Adipocyte (in vitro differentiated cells): ENCODE data around the gene TMPRSS12.
"Not testable (repeated sequence)": the region's sequence is repeated elsewhere in the genome, so short reads cannot be mapped to it uniquely, and the experiment has no call there.

ENCODE experiments used
- DNase-seq: peaks from one replicate; pipeline ENCODE4 v3.0.0-alpha.2; 2015; ENCODE audit warnings: low read depth
- H3K27me3 ChIP-seq: replicated peaks from 2 replicates; pipeline ENCODE4 v1.7.0; 2013; ENCODE audit warnings: mild to moderate bottlenecking, low read length, moderate library complexity; ENCODE audit not compliant: control insufficient read depth, insufficient read depth
- H3K36me3 ChIP-seq: 2 replicates; pipeline ENCODE4 v1.7.0; 2013; ENCODE audit warnings: low read length, mild to moderate bottlenecking, moderate library complexity; ENCODE audit not compliant: control insufficient read depth, insufficient read depth, severe bottlenecking
- H3K4me1 ChIP-seq: 2 replicates; pipeline ENCODE4 v1.7.0; 2013; ENCODE audit warnings: mild to moderate bottlenecking, low read length, moderate library complexity; ENCODE audit not compliant: control insufficient read depth, insufficient read depth
- H3K4me3 ChIP-seq: 2 replicates; pipeline ENCODE4 v1.7.0; 2013; ENCODE audit warnings: mild to moderate bottlenecking, low read length, moderate library complexity
- H3K9ac ChIP-seq: 2 replicates; pipeline ENCODE4 v1.7.0; 2013; ENCODE audit warnings: mild to moderate bottlenecking, low read length, moderate library complexity
- H3K9me3 ChIP-seq: 2 replicates; pipeline ENCODE4 v1.7.0; 2013; ENCODE audit warnings: mild to moderate bottlenecking, low read length, moderate library complexity; ENCODE audit not compliant: control insufficient read depth

Gene TMPRSS12

DNA sequence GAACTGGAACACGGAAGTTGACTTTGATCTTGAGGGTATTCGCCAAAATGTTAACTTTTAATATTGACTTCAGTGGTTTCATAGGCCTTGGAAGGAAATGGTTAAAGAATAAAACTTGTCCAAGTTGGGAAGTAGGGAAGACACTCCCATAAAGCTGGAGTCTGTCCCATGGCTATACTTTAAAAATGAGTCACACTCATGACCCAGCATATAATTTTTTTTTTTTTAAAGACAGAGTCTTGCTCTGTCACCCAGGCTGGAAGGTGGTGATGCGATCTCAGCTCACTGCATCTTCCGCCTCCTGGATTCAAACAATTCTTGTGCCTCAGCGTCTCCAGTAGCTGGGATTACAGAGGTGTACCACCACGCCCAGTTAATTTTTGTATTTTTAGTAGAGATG, 19.6 kb downstream of the TMPRSS12 start:
- DNase-seq, result peak; percentile 50
- H3K9me3 ChIP-seq, result peaks cover 9% of the 10 kb centered on the region
- H3K9ac ChIP-seq, result no peak overlapping the region
- no peaks in the 10 kb centered on the region for H3K27me3 ChIP-seq
- H3K36me3 ChIP-seq, result no peaks in the 10 kb centered on the region
- peaks cover 9% of the 10 kb centered on the region for H3K4me1 ChIP-seq
- H3K4me3 ChIP-seq, result no peak overlapping the region

DNA sequence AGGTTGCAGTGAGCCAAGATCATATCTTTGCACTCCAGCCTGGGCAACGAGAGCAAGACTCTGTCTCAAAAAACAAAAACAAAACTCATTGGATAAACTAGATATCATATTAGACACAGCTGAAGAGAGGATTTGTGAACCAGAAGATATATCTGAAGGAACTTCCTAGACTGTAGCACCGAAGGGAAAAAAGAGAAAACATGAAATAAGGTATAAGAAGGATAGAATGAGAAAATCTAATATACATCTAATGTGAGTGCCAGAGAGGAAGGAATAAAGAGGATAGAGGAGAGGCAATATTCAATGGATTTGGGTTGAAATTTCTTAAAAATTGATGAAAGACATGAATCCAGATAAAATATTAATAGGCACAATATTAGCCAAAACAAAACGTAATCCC, 22.5 kb downstream of the TMPRSS12 start:
- no peaks in the 10 kb centered on the region for H3K27me3 ChIP-seq
- H3K4me1 ChIP-seq, result peaks cover 9% of the 10 kb centered on the region
- H3K9me3 ChIP-seq, result peaks cover 15% of the 10 kb centered on the region
- no peaks in the 10 kb centered on the region for H3K36me3 ChIP-seq
- DNase-seq, result no peak
- no peak overlapping the region for H3K9ac ChIP-seq
- no peak overlapping the region for H3K4me3 ChIP-seq

DNA sequence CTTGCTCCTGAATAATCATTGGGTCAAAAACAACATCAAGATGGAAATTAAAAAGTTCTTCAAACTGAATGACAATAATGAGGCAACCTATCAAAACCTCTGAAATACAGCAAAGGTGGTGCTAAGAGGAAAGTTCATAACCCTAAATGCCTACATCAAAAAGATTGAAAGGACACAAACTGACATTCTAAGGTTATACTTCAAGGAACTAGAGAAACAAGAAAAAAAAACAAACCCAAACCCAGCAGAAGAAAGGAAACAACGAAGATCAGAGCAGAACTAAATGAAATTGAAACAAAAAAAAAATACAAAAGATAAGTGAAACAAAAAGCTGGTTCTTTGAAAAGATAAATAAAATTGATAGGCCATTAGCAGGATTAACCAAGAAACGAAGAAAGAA, 26.2 kb downstream of the TMPRSS12 start:
- not testable (repeated sequence) for H3K4me3 ChIP-seq, H3K27me3 ChIP-seq
- peaks cover 15% of the 10 kb centered on the region for H3K9me3 ChIP-seq

DNA sequence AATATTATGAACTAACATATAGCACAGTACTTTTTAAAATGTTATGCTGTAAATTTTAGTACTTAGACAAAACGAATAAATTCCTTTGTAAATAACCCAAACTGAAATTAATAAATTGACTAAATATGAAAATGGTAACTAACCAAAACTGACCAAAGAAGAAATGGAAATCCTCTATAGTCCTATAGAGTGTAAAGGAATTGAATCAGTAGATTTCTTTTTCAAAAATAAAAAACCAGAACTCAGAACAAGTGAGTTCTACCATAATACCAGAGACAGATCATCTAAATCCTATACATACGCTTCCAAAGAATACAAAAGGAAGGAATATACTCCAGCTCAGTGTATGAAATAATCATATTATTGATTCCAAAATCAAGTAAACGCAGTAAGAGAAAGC, 39.8 kb downstream of the TMPRSS12 start:
- no peak for DNase-seq
- H3K9me3 ChIP-seq, result peaks cover 9% of the 10 kb centered on the region
- H3K4me1 ChIP-seq, result no peaks in the 10 kb centered on the region
- H3K36me3 ChIP-seq, result no peaks in the 10 kb centered on the region
- no peak overlapping the region for H3K4me3 ChIP-seq
- H3K9ac ChIP-seq, result no peak overlapping the region
- H3K27me3 ChIP-seq, result no peaks in the 10 kb centered on the region

More for the DNA sequence above, 26.2 kb downstream of the TMPRSS12 start:
- H3K9ac ChIP-seq, H3K36me3 ChIP-seq, H3K4me1 ChIP-seq, DNase-seq: not testable (repeated sequence)

DNA sequence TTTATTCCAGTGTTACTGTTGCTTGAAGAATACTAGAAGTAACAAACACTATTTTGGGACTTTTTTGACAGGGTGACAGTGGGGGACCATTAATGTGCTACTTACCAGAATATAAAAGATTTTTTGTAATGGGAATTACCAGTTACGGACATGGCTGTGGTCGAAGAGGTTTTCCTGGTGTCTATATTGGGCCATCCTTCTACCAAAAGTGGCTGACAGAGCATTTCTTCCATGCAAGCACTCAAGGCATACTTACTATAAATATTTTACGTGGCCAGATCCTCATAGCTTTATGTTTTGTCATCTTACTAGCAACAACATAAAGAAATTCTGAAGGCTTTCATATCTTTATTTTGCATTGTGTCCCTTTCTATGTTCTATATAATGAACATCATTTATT, 44.5 kb downstream of the TMPRSS12 start:
- peak; percentile 4 for DNase-seq
- Histone ChIP-seq H3K4me3 (no peak overlapping the region), H3K27me3 (no peaks in the 10 kb centered on the region), H3K4me1 (no peaks in the 10 kb centered on the region), H3K36me3 (no peaks in the 10 kb centered on the region), H3K9me3 (peaks cover 9% of the 10 kb centered on the region), H3K9ac (no peak overlapping the region)

DNA sequence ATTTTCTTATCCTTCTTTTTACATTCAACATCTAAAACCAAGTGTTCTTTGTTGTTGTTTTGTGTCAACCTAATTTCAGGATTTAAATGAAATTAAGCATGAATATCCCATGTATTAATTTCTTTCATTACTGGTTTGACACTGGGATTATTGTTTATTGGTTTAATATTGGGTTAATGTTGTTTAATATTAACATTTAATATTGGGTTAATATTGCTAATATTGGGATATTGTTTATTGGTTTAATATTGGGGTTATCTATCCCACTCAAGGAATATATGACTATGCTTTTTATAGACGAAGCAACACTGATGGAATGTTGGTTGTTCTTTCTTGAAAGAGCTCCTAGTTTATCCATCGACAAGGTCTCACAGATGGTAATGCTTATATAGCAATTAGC, 45.9 kb downstream of the TMPRSS12 start:
- Histone ChIP-seq H3K9me3 (no peaks in the 10 kb centered on the region), H3K4me3 (no peak overlapping the region), H3K36me3 (no peaks in the 10 kb centered on the region), H3K9ac (no peak overlapping the region), H3K27me3 (no peaks in the 10 kb centered on the region), H3K4me1 (no peaks in the 10 kb centered on the region)
- no peak for DNase-seq

DNA sequence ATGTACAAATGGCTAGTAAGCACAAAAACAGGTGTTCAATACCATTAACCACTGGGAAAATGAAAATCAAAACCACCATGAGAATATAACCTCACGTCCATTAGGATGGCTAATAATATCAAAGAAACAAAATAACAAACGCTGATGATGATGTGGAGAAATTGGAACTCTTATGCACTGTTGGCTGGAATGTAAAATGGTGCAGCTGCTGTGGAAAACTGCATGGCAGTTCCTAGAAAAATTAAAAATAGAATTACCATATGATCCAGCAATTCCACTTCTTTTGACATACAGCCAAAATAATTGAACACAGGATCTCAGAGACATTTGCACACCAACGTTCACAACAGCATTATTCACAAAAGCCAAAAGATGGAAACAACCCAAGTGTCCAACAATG, 51.5 kb downstream of the TMPRSS12 start:
- H3K9ac ChIP-seq, result no peak overlapping the region
- H3K4me1 ChIP-seq, result no peaks in the 10 kb centered on the region
- no peaks in the 10 kb centered on the region for H3K27me3 ChIP-seq
- no peak for DNase-seq
- peaks cover 6% of the 10 kb centered on the region for H3K9me3 ChIP-seq
- no peak overlapping the region for H3K4me3 ChIP-seq
- H3K36me3 ChIP-seq, result no peaks in the 10 kb centered on the region

DNA sequence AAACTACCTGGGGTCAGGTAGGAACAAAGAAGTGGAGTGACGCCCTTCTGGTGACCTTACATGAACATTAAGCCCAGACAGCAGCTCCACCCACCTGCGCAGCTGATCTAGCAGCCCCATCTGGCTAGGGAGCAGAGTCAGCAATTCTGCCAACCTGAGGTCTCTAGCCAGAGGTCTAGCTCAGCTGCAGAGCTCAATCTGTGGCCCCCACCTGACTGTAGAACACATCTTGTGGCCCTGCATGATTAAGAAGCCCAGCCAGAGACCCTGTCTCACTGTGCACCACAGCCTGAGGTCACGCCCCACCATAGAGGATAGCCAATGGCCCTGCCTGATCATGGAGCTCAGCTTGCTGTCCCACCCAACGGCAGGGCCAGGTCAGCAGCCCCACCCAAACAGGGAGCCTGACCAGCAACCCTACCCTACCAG, 59.0 kb downstream of the TMPRSS12 start:
- no peak for DNase-seq
- no peaks in the 10 kb centered on the region for H3K4me1 ChIP-seq
- H3K4me3 ChIP-seq, result no peak overlapping the region
- no peak overlapping the region for H3K9ac ChIP-seq
- no peaks in the 10 kb centered on the region for H3K36me3 ChIP-seq
- peaks cover 7% of the 10 kb centered on the region for H3K9me3 ChIP-seq
- no peaks in the 10 kb centered on the region for H3K27me3 ChIP-seq

DNA sequence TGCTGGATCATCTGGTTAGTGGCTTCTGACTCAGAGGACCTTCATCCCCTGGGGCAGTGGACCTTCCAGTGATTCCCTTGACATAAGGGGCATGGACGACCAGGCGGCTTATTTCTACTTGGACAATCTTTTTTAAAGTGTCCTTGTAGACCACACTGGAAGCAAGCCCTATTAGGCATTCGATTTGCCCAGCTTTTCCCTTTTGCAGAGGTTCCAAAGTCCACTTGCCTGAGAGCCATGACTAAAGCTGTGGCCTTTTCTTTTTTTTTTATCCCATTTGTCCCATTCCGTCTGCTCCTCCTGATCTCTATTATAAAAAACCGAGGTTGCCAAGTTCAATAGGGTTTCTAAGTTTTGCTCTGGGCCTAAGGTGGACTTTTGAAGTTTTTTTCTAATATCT, 65.8 kb downstream of the TMPRSS12 start:
- not testable (repeated sequence) for H3K27me3 ChIP-seq, H3K9ac ChIP-seq, DNase-seq, H3K36me3 ChIP-seq, H3K4me1 ChIP-seq, H3K4me3 ChIP-seq
- H3K9me3 ChIP-seq, result peaks cover 23% of the 10 kb centered on the region

DNA sequence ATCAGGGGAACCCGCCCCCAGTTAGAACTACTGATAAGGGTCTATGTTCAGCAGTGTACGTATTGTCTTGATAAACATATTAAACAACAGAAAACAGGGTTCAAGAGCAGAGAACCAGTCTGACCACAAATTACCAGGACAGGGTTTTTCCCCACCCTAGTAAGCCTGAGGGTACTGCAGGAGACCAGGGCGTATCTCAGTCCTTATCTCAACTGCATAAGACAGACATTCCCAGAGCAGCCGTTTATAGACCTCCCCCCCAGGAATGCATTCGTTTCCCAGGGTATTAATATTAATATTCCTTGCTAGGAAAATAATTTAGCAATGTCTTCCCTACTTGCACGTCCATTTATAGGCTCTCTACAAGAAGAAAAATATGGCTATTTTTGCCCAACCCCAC, 69.6 kb downstream of the TMPRSS12 start:
- H3K36me3 ChIP-seq, DNase-seq, H3K4me1 ChIP-seq, H3K9ac ChIP-seq, H3K4me3 ChIP-seq, H3K27me3 ChIP-seq: not testable (repeated sequence)
- peaks cover 59% of the 10 kb centered on the region for H3K9me3 ChIP-seq

DNA sequence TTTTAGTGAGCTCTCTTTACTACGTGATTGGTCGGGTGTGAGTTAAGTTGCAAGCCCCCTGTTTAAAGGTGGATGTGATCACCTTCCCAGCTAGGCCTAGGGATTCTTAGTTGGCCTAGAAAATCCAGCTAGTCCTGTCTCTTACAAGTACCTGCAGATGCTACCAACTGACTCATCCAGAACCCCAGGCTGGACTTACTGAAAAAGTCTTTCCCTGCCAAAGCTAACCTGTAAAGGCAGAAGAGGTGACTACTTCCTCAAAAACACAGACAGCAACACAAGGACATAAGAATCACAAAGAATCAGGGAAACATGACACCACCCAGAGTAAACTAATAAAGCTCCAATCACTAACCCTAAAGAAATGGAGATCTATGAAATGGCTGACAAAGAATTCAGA, 70.5 kb downstream of the TMPRSS12 start:
- DNase-seq, result no peak
- Histone ChIP-seq H3K9ac (no peak overlapping the region), H3K4me1 (no peaks in the 10 kb centered on the region), H3K27me3 (no peaks in the 10 kb centered on the region), H3K36me3 (no peaks in the 10 kb centered on the region), H3K9me3 (peaks cover 65% of the 10 kb centered on the region), H3K4me3 (no peak overlapping the region)

DNA sequence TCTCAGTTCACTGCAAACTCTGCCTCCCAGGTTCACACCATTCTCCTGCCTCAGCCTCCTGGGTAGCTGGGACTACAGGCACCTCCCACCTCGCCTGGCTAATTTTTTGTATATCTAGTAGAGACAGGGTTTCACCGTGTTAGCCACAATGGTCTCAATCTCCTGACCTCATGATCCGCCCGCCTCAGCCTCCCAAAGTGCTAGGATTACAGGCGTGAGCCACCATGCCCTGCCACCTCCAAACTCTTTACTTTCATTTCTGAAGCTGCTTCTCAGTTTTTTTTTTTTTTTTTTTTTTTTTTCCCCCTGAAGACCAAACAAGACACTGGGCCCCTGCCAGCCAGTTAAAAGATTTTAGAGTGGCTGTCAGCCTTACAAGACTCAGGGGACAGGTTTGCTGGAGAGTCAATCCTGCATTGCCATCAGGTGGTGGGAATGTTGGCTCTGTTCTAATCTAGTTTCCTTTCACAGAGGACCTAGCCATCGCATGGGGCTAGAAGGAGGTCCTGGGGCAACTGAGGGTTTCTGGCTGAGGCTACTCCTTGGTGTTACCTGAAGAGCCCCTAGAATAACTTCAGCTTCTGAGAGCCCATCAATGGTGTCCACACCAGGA, 72.3 kb downstream of the TMPRSS12 start:
- Histone ChIP-seq H3K4me3 (no peak overlapping the region), H3K36me3 (no peaks in the 10 kb centered on the region), H3K27me3 (no peaks in the 10 kb centered on the region), H3K9me3 (peaks cover 65% of the 10 kb centered on the region), H3K9ac (no peak overlapping the region), H3K4me1 (no peaks in the 10 kb centered on the region)
- DNase-seq, result no peak
